A549 (cell line): ENCODE results near the gene DAZL. TPM values are rescaled to one million over a fixed set of nuclear protein-coding genes. Genes with fewer than 3 reads are reported as not detected.

ENCODE experiments used
- ATAC-seq, 2 experiments: fragments of 200-7000 bp in 1 of 2; fragments of >200 bp in 1 of 2; cut with Nextera tagmentation in 1 of 2; cut with Tn5 transposase in 1 of 2; 3 replicates each; pipeline versions ENCODE4 v1.8.0 to v1.9.1; 2018 to 2020; ENCODE audit warnings: mild to moderate bottlenecking in 1 of 2, moderate library complexity in 1 of 2
- CTCF ChIA-PET: fragments of 300-600 bp; sonication (Branson Sonifier 250); formaldehyde crosslinking; extraction: SDS; loops from one replicate; lab custom pipeline; 2021; ENCODE audit warnings: antibody characterized with exemption, inconsistent platforms; lab: Yijun Ruan, JAX
- POLR2A ChIA-PET: fragments of 350-600 bp; formaldehyde crosslinking; extraction: SDS; loops from one replicate; lab custom pipeline; 2021; ENCODE audit warnings: antibody characterized with exemption, inconsistent platforms; lab: Yijun Ruan, JAX
- DNase-seq, 2 experiments: peaks; one replicate each; pipeline versions ENCODE4 v3.0.0 to v3.0.0-alpha.2; 2011 to 2016; ENCODE audit warnings: low read depth in 1 of 2, low spot score in 1 of 2
- FAIRE-seq: peaks from 2 replicates; lab custom pipeline; 2011; peaks lifted over from hg19 to GRCh38; lab: Jason Lieb, UNC
- H3K27ac ChIP-seq, 2 experiments: fragments of >200 bp; sonication (Bioruptor Twin); formaldehyde crosslinking; 3 replicates each; pipeline ENCODE4 v1.5.1; 2016 to 2017
- H3K4me1 ChIP-seq: fragments of >200 bp; sonication (Bioruptor Twin); formaldehyde crosslinking; 3 replicates; pipeline ENCODE4 v1.6.1; 2016
- H3K4me2 ChIP-seq: fragments of >200 bp; sonication (Bioruptor Twin); formaldehyde crosslinking; 3 replicates; pipeline ENCODE4 v1.6.1; 2016
- H3K4me3 ChIP-seq: fragments of >200 bp; sonication (Bioruptor Twin); formaldehyde crosslinking; 3 replicates; pipeline ENCODE4 v1.5.1; 2016
- H3K9me3 ChIP-seq: fragments of >200 bp; sonication (Bioruptor Twin); formaldehyde crosslinking; 3 replicates; pipeline ENCODE4 v1.6.1; 2016
- CBX2 ChIP-seq: fragments of 200-600 bp; sonication (generic); IDR thresholded peaks from 2 replicates; pipeline ENCODE4 v1.6.1; 2016; ENCODE audit warnings: low read depth, mild to moderate bottlenecking, borderline replicate concordance
- CTCF ChIP-seq: fragments of >200 bp; sonication (Bioruptor Twin); formaldehyde crosslinking; IDR thresholded peaks from 3 replicates; pipeline ENCODE4 v1.5.1; 2016
- ESRRA ChIP-seq: fragments of 150-350 bp; IDR thresholded peaks from 2 replicates; pipeline ENCODE4 v1.6.1; 2014; ENCODE audit warnings: mild to moderate bottlenecking, low read length, borderline replicate concordance
- FOSL2 ChIP-seq, 2 experiments: fragments of 450-650 bp in 1 of 2; fragments of >200 bp in 1 of 2; sonication (Bioruptor Twin) in 1 of 2; formaldehyde crosslinking; IDR thresholded peaks; 2 replicates each; pipeline versions ENCODE4 v1.5.0 to v1.6.1; 2016 to 2020; ENCODE audit warnings: mild to moderate bottlenecking in 1 of 2, moderate library complexity in 1 of 2
- GATA3 ChIP-seq: IDR thresholded peaks from 2 replicates; pipeline ENCODE4 v1.6.1; 2012; ENCODE audit warnings: borderline replicate concordance
- HDAC2 ChIP-seq: fragments of 200-600 bp; sonication (generic); IDR thresholded peaks from 2 replicates; pipeline ENCODE4 v1.6.1; 2016
- HOXA7 ChIP-seq: fragments of 250-450 bp; sonication (Bioruptor Pico); IDR thresholded peaks from 2 replicates; pipeline ENCODE4 v1.5.0; 2020; ENCODE audit warnings: mild to moderate bottlenecking, moderate library complexity
- JUNB ChIP-seq: fragments of >200 bp; sonication (Bioruptor Twin); formaldehyde crosslinking; IDR thresholded peaks from 2 replicates; pipeline ENCODE4 v1.6.1; 2016
- KDM5A ChIP-seq: fragments of 200-600 bp; sonication (generic); IDR thresholded peaks from 2 replicates; pipeline ENCODE4 v1.6.1; 2016; ENCODE audit warnings: antibody characterized with exemption, mild to moderate bottlenecking
- MAZ ChIP-seq: fragments of 150-350 bp; IDR thresholded peaks from 2 replicates; pipeline ENCODE4 v1.6.1; 2014; ENCODE audit warnings: antibody characterized with exemption, low read depth, low read length, borderline replicate concordance
- MYC ChIP-seq: IDR thresholded peaks from 2 replicates; pipeline ENCODE4 v1.6.1; 2012; ENCODE audit warnings: mild to moderate bottlenecking, inconsistent platforms, low read length, improper control_type of control experiment, borderline replicate concordance
- NR3C1 ChIP-seq: fragments of >200 bp; sonication (Bioruptor Twin); formaldehyde crosslinking; IDR thresholded peaks from 3 replicates; pipeline ENCODE4 v1.6.1; 2017
- RAD21 ChIP-seq, 2 experiments: fragments of >200 bp in 1 of 2; sonication (Bioruptor Twin) in 1 of 2; formaldehyde crosslinking in 1 of 2; IDR thresholded peaks in 1 of 2; conservative IDR thresholded peaks in 1 of 2; 2 replicates in 1 of 2; 3 replicates in 1 of 2; pipeline ENCODE4 v1.6.1; 2012 to 2018; ENCODE audit warnings: inconsistent platforms in 1 of 2
- RARB ChIP-seq: fragments of 250-450 bp; sonication (Bioruptor Pico); IDR thresholded peaks from 2 replicates; pipeline ENCODE4 v1.8.0; 2021; ENCODE audit warnings: mild to moderate bottlenecking, moderate library complexity
- RCOR1 ChIP-seq: fragments of 150-350 bp; IDR thresholded peaks from 2 replicates; pipeline ENCODE4 v1.6.1; 2014; ENCODE audit warnings: antibody characterized with exemption, low read length, low read depth
- SREBF2 ChIP-seq: fragments of 450-650 bp; IDR thresholded peaks from 2 replicates; pipeline ENCODE4 v1.6.1; 2014; ENCODE audit warnings: mild to moderate bottlenecking, moderate library complexity
- ZC3H11A ChIP-seq: fragments of 450-650 bp; IDR thresholded peaks from 2 replicates; pipeline ENCODE4 v1.6.1; 2014; ENCODE audit warnings: antibody characterized with exemption, mild to moderate bottlenecking
- ZFP36 ChIP-seq: fragments of 450-650 bp; IDR thresholded peaks from 2 replicates; pipeline ENCODE4 v1.6.1; 2014; ENCODE audit warnings: borderline replicate concordance; ENCODE audit not compliant: partially characterized antibody
- ZNF302 ChIP-seq: fragments of 250-450 bp; sonication (Bioruptor Pico); IDR thresholded peaks from 2 replicates; pipeline ENCODE4 v1.9.0; 2021; ENCODE audit warnings: inconsistent platforms, mild to moderate bottlenecking, moderate library complexity
- WGBS: methylation state at CpG from one replicate; pipeline ENCODE4 v1.1.6; 2017; ENCODE audit errors: missing lambda C conversion rate; 5-methylcytosine and 5-hydroxymethylcytosine counted together
- polyA plus RNA-seq, 4 experiments: library from polyadenylated mRNA; depleted of rRNA in 3 of 4; stranded (reverse); fragments of >200 nt; fragmentation: RNase III in 1 of 4; extraction: RNeasy Plus Mini Kit Qiagen cat#74134 plus additional on column Dnase treatment in 1 of 4; gene quantifications; 2 replicates in 3 of 4; 3 replicates in 1 of 4; pipeline ENCODE4 v1.2.3, GENCODE V29; 2011 to 2017
- TF ChIP-seq, protein P1 (sequence below): fragments of 450-650 bp; IDR thresholded peaks from 2 replicates; pipeline ENCODE4 v1.6.1; 2014; ENCODE audit warnings: antibody characterized with exemption
- TF ChIP-seq, protein P2 (sequence below): fragments of 150-350 bp; IDR thresholded peaks from 2 replicates; pipeline ENCODE4 v1.6.1; 2014; ENCODE audit warnings: low read depth, mild to moderate bottlenecking, low read length

Gene DAZL
- polyA plus RNA-seq, 2 of the 4 experiments (the other 2 are of a cell fraction), result not detected

GRCh38 chr3:16647668-16648067 is 42.4 kb upstream of the DAZL start:
- no peak overlapping the region for H3K4me3 ChIP-seq
- ATAC-seq, result no peak
- CTCF ChIA-PET, result no interaction called here
- 36% methylated on average over 4 of the region's 4 CpGs for WGBS
- TF ChIP-seq HDAC2, result no peak
- TF ChIP-seq ZC3H11A, result no peak
- TF ChIP-seq, protein P1, sequence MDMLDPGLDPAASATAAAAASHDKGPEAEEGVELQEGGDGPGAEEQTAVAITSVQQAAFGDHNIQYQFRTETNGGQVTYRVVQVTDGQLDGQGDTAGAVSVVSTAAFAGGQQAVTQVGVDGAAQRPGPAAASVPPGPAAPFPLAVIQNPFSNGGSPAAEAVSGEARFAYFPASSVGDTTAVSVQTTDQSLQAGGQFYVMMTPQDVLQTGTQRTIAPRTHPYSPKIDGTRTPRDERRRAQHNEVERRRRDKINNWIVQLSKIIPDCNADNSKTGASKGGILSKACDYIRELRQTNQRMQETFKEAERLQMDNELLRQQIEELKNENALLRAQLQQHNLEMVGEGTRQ, result no peak
- TF ChIP-seq GATA3, result no peak
- no peak for TF ChIP-seq KDM5A
- no peak for TF ChIP-seq CTCF
- no peak for TF ChIP-seq ZFP36
- no peak for TF ChIP-seq CBX2
- no peak for TF ChIP-seq RCOR1
- TF ChIP-seq RAD21 (conservative IDR thresholded peaks at IDR 0.05 in 1 of 2, IDR thresholded peaks at IDR 0.05 in 1 of 2), result no peak
- TF ChIP-seq, all 56 proteins: peak for 0
- FAIRE-seq (no peak), DNase-seq (no peak)
- no peaks in the 10 kb centered on the region for H3K4me1 ChIP-seq
- no peaks in the 10 kb centered on the region for H3K9me3 ChIP-seq
- H3K27ac ChIP-seq, result no peak overlapping the region
- no peak overlapping the region for H3K4me2 ChIP-seq
- POLR2A ChIA-PET, result no interaction called here

GRCh38 chr3:16639806-16640205 is 34.6 kb upstream of the DAZL start:
- ATAC-seq, result no peak
- POLR2A ChIA-PET, result no interaction called here
- Histone ChIP-seq H3K4me2 (no peak overlapping the region), H3K9me3 (no peaks in the 10 kb centered on the region), H3K4me3 (no peak overlapping the region), H3K27ac (no peak overlapping the region), H3K4me1 (no peaks in the 10 kb centered on the region)
- 65% methylated on average over 2 of the region's 2 CpGs for WGBS
- no peak for DNase-seq
- no peak for FAIRE-seq
- CTCF ChIA-PET, result interaction anchor here (0.6 kb wide), 3 partner anchors 24 to 1171 kb away, joined by 3 to 4 read pairs (median 4); no protein-coding TSS in a partner anchor
- TF ChIP-seq MYC, result no peak
- TF ChIP-seq JUNB, result no peak
- no peak for TF ChIP-seq HOXA7 (CRISPR knock-in tag)
- TF ChIP-seq MAZ, result no peak
- no peak for TF ChIP-seq ESRRA
- TF ChIP-seq, protein P2, sequence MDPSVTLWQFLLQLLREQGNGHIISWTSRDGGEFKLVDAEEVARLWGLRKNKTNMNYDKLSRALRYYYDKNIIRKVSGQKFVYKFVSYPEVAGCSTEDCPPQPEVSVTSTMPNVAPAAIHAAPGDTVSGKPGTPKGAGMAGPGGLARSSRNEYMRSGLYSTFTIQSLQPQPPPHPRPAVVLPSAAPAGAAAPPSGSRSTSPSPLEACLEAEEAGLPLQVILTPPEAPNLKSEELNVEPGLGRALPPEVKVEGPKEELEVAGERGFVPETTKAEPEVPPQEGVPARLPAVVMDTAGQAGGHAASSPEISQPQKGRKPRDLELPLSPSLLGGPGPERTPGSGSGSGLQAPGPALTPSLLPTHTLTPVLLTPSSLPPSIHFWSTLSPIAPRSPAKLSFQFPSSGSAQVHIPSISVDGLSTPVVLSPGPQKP, result no peak
- TF ChIP-seq ZFP36, result no peak
- TF ChIP-seq RARB (CRISPR knock-in tag), result no peak
- TF ChIP-seq HDAC2, result no peak
- no peak for TF ChIP-seq NR3C1
- no peak for TF ChIP-seq SREBF2
- no peak for TF ChIP-seq ZNF302
- no peak for TF ChIP-seq CTCF
- no peak for TF ChIP-seq FOSL2 (IDR thresholded peaks at IDR 0.05)
- TF ChIP-seq FOSL2 (CRISPR knock-in tag; IDR thresholded peaks at IDR 0.05), result no peak
